WTC11 (cell line): ENCODE results near the gene TBC1D14.

ENCODE experiments used
- CTCF ChIP-seq: fragments of 200-600 bp; IDR thresholded peaks from 2 replicates; pipeline ENCODE4 v1.8.0; 2022; ENCODE audit warnings: antibody characterized with exemption
- NFE2L1 ChIP-seq: sonication (generic); formaldehyde crosslinking; IDR thresholded peaks from 2 replicates; pipeline ENCODE4 v1.8.1; 2023; ENCODE audit warnings: missing genetic modification reagents
- NFYB ChIP-seq: sonication (generic); formaldehyde crosslinking; conservative IDR thresholded peaks from 2 replicates; pipeline ENCODE4 v1.8.0; 2022; ENCODE audit warnings: low read depth, missing genetic modification reagents
- SMAD4 ChIP-seq: sonication (generic); formaldehyde crosslinking; IDR thresholded peaks from 2 replicates; pipeline ENCODE4 v1.8.0; 2022; ENCODE audit warnings: mild to moderate bottlenecking, missing genetic modification reagents
- ZNF232 ChIP-seq: sonication (generic); formaldehyde crosslinking; IDR thresholded peaks from 2 replicates; pipeline ENCODE4 v1.8.0; 2022; ENCODE audit warnings: mild to moderate bottlenecking, missing genetic modification reagents
- ZNF317 ChIP-seq: sonication (generic); formaldehyde crosslinking; IDR thresholded peaks from 2 replicates; pipeline ENCODE4 v1.8.1; 2023; ENCODE audit warnings: low read depth, mild to moderate bottlenecking, moderate library complexity, missing genetic modification reagents, borderline replicate concordance

GRCh38 chr4:6877067-6877466 is 32.6 kb upstream of the TBC1D14 start:
- TF ChIP-seq CTCF (no peak), ZNF232 (CRISPR knock-in tag) (no peak), NFE2L1 (CRISPR knock-in tag) (no peak), ZNF317 (CRISPR knock-in tag) (no peak), NFYB (CRISPR knock-in tag) (no peak), SMAD4 (no peak)
